ENCODE results near the gene NCKAP1.

Gene NCKAP1

DNA sequence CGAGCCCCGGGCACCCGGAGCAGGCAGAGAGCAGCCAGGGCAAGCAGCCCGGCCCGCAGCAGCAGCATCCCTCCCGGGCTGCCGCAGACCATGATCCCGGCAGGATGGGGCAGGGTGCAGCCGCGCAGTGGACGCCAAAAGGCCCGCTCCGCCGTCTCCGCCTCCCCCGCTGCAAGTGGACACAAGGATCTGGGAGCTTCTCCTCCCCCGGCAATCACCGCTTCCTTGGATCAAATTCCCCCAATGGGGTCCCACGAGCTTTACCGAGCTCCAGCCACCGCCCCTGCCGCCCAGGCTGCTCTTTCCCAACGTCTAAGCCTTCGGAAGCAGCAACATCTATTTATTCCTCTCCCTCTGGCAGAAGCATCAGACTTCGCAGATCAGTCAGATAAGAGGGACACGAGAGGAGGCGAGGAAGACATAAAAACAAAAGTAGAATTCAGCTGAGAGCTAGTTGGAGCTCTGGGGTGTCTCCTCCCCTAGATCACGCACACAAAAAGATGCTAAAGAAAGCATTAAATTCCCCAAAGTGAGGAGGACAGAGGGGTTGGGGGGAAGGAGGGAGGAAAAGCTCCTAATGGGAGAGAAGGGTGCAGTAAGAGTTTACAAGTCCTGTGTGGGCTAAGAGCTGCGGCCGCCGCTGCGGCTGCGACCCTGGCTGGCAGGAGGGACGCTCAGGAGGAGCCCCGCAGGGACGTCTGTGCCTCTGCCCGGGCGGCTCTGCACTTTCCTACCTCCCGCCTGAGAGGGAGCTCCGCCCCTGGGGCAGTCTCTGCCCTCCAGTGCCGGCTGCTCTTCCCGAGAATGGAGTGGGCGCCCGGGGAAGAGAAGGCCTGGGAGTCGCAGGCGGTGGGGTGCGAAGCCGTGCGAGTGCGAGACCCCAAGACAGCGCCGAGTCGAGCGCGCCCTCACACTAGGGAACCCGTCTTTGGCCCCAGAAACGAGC is 171.5 kb downstream of the NCKAP1 start, which contains the start of gene FRZB:
Gene FRZB (minus strand): TSS at position 177 of the 946 bp plus-strand sequence. CDS start 85 bp downstream, at position 92.
- DNase-seq, result peak; percentile 70

GRCh38 chr2:182866095-182866460 is 172.2 kb downstream of the NCKAP1 start:
- DNase-seq, result peak; percentile 19

DNA sequence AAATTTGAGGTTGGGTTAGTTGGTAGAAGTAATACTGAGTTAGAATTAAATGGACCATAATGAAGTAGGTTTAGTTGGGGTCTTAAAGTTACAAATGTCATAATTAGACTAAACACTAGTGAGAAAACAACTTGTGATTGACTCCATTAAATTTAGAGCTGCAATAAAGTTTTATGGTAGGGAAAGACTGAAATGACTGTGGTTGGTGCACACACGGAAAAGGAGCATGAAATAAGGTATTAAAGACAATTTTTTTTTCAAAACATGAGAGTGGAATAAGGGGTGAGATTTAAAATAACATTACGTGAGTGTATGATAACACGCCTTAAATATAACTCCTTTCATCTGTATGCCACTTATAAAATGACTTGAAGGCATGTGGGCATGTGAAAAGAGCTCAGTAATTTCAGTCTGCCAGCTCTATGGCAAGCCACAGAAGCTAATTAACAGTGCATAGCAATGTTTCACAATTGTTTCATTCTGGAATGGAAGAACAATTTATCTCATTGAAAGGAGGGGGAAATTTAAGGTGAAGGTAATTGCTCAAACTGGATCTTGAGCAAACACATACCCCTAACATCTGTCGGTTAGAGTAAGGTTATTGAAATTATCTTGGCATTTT is 173.2 kb downstream of the NCKAP1 start:
- DNase-seq, result no peak

DNA sequence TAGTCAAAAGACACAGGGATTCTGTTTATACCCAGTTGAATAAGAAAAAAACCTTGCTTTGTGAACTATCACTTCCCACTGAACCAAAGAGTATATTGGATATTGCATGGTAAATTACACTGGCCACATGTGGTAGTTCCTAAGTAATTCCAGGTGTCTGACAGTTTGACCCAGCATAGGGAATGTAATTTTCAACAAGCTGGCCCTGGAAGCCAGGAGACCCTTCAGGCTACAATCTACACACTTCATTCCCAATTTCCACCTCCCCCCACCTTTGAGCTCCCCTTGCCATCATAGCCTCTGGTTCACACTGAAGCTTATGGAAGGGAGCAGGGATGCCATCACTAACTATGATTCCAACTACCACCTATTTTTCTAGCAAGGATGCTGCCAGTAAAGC is 174.6 kb downstream of the NCKAP1 start:
- DNase-seq, result no peak

DNA sequence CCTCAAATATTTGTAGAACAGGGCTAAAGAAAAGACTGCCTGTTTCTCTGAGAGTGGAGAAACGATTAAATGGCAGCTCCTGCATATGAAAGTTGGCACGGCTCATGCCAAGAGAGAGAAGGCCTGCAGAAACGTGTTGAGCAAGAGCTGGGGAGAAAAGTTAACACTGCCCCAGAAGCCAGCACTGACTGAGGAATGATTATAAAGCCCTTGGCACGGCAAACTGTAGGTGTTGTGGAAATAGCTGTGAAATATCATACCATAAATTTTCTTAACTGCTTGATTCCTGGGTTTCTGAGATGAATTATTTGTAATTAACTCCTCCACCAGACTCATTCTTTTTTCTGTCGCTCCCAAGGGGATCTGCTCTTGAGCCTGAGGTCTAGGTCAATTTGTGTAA is 176.2 kb downstream of the NCKAP1 start:
- DNase-seq, result no peak

- DNase-seq, result no peak
Measured at GRCh38 chr2:182860858-182861257, 177.4 kb downstream of the NCKAP1 start.
